NCI-H510A (cell line): ENCODE data around the gene TMED3.
"Not testable (repeated sequence)": the region's sequence is repeated elsewhere in the genome, so short reads cannot be mapped to it uniquely, and the experiment has no call there.

Source experiments
- DNase-seq: peaks from one replicate; lab custom pipeline; 2025; lab: John Stamatoyannopoulos, UW

TMED3 gene

DNA sequence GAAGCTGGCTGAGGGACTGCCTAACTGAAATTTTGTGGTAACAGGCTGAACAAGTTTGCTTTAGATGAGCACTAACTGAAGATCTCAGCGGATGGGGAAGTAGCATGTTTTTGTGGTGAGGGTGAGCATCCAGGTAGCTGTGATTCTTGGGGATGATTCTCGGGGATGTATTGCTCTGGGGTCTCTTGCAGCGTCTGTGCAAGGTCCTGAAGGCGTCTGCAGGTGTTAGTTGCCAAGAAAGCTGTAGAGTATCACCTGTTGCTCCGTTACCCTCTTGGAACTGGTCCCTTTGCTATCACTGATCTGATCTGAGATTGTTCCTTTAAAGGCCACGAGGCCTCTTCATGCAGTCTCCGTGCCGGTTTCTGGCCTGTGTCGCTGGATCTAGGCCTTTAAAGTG is 6.0 kb downstream of the TMED3 start:
- DNase-seq = no peak

DNA sequence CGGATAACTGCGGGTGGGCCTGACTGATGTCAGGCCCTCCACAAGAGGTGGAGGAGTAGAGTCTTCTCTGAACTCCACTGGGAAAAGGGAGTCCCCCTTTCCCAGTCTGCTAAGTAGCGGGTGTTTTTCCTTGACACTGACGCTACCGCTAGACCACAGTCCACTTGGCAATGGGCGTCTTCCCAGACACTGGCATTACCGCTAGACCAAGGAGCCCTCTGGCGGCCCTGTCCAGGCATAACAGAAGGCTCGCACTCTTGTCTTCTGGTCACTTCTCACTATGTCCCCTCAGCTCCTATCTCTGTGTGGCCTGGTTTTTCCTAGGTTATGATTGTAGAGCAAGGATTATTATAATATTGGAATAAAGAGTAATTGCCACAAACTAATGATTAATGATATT is 9.1 kb downstream of the TMED3 start:
- DNase-seq = not testable (repeated sequence)

DNA sequence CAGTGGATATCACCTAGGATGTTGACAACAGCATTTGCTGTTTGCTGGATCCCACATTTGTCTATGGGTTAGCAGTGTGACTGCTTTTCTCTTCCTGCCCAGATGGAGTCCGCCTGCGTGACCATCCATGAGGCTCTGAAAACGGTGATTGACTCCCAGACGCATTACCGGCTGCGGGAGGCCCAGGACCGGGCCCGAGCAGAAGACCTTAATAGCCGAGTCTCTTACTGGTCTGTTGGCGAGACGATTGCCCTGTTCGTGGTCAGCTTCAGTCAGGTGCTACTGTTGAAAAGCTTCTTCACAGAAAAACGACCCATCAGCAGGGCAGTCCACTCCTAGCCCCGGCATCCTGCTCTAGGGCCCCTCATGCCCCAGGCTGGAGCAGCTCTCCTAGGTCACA is 11.0 kb downstream of the TMED3 start:
- DNase-seq = no peak

DNA sequence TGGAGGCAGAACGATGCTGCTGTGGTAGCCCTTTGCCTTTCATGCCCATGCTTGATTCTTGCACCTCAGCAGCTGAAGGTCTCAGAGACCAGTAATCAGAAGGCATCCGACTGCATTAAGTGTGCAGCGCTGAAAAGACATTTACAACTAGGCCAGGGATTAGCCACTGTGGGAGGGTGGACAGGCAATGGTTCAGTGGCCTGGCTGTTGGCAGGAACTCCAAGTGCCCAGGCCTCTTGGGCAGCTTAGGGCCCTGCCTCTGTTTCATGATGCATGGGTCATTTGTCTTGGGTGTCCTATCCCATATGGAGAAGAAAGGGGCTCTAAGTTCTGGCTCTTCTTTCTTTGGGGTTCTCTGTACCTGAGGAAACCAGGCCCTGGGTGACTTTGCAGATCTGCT is 11.4 kb downstream of the TMED3 start:
- no peak for DNase-seq

DNA sequence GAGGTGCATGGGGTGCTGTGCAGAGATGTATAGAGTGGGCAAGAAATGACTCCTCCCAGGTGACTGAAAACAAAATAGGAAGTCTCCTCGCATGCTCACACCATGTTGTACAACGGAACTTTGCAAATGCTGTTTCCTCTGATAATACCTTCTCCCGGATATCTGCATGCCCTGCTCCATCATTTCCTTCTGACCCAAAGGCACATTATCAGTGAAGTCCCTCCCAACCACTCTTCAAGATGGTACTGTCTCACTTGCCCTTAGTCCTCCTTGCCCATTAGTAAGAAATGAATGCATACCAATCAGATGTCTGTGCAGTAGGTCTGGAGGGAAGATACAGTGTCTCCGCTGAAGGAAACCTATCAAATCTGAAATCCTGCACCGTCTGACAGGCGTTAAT is 12.0 kb downstream of the TMED3 start:
- DNase-seq = no peak

DNA sequence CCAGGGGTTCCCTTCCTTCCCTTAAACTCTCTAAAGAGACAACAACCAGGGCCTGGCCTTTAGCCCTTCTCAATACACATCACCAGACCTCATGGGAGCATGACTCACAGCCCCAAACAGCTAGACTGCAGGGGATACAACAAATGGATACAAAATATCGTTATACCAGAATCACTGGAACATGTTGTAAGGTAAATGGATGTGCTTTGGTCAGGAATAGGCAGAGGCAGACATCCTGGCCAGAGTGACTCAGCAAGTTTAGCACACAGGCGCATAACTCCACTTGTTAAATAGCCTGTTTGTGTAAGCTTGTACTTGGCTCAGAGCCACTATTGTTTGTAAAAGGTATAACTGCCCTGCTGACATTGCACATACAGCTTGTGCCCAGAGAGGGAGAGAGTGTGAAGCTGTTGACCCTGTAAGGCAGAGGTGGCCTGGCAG is 18.3 kb downstream of the TMED3 start:
- DNase-seq = no peak

DNA sequence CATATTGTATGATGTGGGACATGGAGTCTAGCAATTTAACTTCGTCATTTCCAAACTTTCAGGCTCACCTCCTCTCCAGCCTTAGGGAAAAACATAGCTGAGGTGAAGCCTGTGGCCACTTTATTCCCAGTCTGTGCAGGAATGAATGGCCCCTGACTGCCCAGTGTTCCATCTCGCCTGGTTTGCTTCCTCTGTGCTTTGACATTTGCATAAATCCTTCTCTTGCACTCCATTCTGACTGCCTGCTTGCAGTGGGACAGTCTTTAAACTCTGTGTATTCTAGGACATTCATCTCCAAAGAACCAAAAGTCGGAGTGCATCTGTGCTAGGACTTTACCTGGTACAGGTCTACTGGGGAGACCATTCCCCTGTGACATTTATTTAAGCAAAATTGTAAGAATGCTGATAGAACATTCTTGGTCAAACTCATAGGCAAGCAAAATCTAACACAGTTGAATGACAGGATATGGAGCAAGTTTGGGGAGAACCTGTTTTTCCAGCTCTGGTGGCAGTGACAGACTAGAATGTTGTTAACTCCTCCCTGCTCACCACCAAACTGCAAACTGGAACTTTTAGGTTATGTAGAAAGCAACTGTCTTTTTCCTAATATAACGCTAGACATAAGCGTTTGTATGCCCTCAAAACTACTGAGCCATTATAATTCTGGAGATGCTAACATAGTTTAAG is 22.1 kb downstream of the TMED3 start:
- no peak for DNase-seq

DNA sequence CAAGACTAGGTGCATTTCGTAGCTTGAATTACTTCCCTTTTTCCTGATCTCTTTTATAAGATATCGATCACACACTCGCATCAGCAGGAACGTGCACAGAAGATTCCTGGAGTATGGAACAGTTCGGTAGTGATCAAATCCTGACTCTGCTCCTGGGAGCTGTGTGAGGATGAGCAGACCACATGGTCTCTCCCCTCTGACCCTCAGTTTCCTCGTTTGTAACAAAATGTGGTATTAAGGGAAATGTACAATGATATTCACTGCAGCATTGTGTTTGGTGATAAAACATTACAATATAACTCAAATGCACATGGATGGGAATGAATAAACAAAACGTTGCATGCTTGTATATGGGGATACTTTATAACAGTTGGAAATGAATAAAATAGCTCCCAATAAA is 26.7 kb downstream of the TMED3 start:
- DNase-seq = no peak

DNA sequence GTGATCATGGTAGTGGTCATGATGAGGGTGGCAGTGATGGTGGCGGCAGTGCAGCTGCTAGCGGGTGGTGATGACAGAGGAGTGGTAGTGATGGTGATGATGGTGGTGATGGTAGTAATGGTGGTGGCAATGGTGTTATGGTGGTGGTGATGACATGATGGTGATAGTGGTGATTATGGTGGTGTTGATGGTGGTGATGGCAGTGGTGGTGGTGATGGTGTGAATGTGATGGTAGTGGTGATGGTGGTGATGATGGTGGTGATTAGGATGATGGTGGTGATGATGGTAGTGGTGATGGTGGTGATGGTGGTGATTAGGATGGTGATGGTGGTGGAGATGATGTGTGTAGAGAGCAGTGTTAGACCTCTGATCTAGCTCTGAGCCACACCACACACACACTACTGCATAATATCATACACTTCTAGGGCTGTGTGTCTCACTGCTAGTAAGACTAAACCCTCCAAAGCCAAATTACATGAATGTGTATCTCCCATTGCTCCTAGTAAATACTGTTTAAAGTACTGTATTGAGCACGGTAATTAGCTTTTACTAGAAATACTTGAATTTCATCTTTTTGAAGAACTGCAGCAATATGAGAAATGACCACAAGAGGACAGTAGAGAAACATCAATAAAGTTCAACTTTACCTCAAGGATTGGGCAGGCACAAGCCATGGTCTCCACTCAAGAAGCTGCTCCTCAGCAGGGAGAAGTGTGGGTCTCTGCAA is 28.8 kb downstream of the TMED3 start:
- DNase-seq = no peak

DNA sequence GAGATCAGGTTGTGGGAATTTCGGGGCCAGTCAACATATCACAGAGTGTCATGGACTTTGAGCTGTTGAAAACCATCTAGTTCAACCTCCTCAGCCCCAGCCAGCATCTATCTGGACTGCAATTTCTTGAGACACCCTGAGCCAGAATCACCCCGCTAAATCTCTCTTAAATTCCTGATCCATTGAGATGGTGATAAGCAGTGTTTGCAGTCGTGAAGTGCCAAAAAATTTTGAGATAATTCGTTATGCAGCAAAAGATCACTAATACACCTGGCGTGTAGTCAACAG is 29.3 kb downstream of the TMED3 start:
- DNase-seq = no peak

DNA sequence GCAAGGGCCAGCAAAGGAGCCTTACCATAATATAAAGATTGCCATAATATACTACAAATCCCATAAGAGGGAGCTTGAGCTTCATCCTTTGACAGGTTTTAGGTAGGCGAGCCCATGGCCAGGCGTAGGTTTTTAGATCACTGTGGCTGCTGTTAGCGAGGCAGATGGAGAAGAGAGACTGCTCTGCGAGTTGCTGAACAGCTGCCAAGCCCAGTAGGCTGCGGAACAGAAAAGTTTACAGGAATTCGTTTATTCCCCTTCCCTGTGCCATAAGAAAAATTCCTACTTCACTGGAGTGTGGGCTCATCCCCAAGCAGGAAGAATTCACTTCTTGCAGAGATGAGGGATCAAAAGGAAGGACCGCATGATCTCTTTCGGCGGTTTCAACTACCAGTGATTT is 30.5 kb downstream of the TMED3 start:
- DNase-seq = no peak

DNA sequence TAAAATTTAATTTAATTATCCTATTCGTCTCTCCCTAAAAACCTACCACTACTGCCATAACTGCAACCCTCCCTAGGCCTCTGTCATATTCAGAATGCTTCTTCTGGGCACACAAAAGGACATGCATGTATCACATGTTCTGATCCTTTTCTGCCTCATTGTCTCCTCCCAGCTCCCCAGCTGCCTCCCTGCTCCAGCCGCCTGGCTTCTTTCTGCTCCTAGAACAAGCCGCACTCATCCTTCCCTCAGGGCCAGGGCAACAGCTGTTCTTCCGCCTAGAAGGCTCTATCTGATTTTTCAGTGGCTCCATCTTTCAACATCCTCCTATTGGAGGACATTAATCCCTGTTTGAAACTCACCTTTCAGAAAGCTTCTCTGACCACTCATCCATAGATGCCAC is 38.6 kb downstream of the TMED3 start:
- no peak for DNase-seq

DNA sequence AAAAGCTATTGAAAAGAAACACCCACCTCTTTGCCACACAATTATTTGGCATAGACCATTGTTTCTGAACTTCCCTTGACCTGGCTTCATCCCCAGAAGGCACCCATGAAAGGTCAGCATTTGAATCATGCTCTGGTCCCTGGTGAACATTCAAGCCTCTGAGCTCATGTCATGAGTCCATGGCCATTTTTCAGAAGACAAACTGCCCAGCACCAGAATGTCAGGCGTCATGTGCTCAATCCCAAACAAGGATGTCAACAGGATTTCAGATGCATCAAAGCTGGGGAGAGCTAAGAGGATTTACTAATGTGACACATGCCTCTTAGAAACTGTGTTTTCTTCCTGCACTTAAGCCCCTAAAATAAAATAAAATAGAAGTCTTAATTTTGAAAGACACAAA is 41.3 kb downstream of the TMED3 start:
- no peak for DNase-seq

DNA sequence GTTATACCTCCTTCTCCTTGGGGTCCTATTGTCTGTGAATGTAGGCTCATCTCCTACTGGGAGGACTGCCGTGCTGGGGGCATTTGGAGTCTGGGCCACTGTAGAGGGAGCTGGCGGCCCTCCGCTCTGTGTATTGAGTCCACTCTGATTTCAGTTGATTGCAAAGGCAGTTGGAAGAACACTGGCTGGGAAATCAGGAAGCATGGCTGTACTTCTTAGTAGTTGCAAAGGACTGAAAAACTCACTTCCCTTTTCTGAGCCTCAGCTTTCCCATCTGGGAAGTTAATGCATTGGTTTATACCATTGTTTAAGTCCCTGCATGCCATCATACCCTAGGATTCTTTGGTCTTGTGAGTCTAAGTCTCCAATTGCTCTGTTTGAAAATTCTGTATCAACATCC is 46.7 kb downstream of the TMED3 start:
- no peak for DNase-seq

DNA sequence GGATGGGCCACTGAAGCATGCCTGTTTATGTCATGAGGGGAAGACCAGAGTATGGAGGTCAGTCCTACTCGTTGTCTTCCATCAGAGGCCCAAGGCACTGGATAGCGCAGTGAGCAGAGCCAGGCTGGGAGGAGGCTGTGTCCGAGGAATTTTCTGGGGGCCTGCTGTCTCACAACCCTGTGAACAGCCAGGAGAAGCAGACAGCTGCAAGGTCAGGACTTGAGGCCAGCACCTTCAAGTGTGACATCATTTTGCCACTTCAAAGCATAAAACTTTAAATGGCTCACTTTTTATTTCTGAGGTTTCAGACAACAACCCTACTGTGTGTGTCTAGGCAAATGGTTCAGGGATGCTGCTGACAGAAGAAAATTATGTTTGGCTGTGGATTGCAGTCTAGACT is 47.2 kb downstream of the TMED3 start:
- no peak for DNase-seq

DNA sequence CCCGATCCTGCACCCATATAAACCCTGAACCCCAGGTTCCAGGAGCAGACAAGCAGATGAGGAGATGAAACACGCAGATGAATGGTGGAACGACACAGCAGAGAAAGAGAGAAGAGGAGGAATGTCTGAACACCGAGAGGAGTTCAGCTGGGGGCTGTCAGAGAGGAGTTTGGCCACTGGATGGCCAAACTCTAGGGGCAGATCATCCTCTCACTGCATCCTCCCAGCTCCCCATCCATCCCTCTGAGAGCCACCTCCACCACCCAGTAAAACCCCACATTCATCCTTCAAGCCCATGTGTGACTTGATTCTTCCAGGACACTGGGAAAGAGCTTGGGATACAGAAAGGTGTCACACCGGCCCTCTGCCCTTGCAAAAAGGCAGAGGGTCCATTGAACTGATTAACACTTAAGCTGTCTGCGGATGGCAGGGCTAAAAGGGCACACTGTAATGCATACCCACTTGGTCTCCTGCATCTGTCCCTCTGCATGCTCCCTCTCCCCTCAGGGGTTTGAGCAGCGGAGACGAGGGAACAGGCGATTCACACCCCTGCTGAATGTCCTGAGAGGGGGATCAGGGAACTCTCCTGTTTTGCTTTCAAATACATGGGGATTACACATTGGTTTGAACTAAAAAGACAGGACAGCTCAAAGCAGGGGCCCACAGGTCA is 53.8 kb downstream of the TMED3 start:
- DNase-seq = no peak

DNA sequence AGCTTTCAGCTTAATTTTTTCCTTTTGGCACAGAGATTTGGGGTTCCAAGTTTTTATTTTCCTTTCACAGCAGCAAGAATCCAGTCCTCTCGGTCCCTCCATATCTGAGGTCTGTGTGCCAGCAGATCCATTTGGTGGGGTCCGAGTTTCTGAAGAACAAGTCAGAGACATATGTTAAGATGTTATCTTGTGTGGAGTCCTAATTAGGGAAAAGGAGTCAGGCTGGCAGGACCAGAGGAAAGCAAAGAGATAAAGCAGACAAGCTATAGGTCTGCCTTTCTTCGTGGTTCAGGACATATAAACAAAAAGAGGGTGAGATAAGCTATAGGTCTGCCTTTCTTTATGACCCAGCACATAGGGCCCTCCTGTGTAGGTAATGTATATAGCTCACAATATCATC is 54.9 kb downstream of the TMED3 start:
- DNase-seq = no peak

DNA sequence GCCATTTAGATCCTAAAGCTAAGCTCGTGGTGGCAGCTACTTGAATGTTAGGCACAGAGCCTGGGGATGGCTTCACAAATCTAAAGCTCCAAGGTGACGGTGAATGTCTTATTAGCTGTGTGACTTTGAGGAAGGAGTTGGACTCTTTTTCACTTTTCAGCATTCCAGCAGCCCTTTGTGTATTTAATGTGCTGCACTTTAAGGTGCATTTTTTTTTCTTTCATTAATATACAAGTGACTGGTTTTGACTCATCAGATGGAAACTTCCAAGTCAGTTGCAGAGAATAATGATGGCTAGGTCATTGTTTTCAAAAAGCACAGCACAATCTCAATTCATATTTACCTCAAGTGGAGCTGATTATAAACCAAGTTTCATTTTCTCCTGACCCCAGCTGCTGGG is 55.8 kb downstream of the TMED3 start:
- no peak for DNase-seq

DNA sequence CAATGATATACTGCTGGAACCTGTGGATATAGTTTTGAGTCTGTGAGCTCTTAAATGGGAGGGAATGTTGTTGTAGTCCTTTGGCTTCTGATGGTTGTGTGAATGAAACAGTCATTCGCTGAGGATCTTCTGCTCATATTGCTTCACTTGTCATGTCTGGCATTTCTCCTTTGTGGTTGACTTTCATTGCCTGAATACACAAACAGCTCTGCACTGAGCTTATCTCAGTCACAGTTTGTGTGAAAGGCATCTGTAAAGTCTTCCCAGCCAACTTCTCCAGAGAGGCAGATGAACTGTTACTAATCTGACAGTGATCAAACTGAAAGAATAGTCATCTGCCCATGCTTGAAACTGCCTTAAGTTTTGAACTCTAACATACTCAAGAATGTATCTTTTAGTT is 59.8 kb downstream of the TMED3 start:
- no peak for DNase-seq

DNA sequence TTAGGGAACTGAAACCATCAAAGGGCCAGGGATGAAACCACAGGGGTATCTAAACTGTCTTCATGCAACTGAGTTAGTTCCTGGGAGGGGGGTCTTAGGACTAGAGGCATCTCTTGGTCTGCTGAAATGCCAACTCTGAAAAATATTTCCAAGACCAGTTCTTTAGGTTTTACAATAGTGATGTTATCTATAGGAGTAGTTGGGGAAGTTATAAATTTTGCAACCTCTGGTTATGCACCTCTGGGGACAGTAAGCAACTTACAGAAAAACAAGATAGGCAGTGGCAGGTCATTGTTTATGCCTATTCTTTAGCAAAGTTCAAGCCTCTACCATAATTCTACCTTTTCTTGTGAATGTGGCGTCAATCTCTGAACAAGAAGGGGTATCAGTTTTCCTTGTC is 60.7 kb downstream of the TMED3 start:
- no peak for DNase-seq

DNA sequence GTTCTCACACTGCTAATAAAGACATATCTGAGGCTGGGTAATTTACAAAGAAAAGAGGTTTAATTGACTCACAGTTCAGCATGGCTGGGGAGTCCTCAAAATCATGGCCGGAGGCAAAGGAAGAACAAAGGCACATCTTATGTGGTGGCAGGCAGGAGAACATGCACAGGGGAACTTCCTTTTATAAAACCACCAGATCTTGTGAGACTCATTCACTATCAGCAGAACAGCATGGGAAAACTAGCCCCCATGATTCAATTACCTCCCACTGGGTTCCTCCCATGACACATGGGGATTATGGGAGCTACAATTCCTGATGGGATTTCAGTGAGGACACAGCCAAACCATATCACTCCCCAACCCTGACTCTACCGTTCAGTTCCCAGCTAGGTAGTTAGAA is 61.5 kb downstream of the TMED3 start:
- no peak for DNase-seq
